Superior temporal gyrus (tissue), 1 donor: ENCODE data around the gene LNX2.

Source experiments
- DNase-seq: peaks from one replicate; pipeline ENCODE4 v3.0.0-alpha.2; 2016; ENCODE audit errors: extremely low spot score

LNX2 gene

DNA sequence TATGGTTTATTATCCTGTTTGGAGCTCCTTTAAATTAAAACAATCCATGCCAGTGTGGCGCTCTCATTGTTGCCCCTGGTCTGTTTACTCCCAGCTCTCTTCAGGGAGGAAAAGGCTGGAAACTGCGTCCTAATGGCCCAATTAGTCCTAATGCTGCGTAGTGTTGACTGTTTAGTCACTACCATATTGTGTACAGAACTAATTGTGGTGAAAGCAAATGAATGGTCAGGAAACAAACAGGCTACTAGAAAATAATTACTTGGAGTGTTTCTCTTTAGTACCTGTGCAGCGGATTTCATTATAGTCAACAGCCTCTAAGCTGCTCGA lies 115.5 kb downstream of the LNX2 start:
- no peak for DNase-seq

DNA sequence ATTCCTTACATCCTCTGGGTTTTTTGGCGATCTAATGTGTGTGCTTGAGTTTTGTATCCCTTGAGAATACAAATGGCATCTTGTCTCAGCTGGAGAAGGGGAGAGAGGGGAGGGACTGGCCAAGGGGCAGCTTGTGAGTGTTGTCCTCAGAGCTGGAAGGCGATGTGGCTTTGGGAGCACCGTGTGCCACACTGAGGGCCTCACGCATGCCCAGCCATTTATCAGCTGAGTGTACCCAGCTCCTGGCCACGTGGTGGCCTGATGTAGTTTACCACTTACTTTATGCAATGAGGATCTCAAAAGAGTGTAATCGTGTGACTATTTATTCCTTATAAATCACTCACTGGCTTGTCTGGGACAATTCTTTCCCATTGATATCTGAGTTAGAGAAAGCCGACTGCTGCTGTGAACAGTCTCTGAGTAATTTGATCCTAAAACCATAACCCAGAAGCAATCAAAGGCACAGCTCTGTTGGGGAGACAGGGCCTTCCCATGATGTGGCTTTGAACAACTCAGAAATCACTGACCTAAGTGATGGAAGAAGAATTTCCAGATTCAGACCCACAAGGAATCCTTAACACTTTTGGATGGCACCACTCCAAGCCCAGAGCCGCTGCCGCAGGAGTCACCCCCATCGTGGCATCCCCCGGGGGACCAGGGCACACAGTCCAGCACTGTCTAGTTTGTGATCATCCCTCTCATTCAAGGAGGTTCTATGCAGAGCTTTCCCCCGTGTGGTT lies 116.0 kb downstream of the LNX2 start:
- no peak for DNase-seq

DNA sequence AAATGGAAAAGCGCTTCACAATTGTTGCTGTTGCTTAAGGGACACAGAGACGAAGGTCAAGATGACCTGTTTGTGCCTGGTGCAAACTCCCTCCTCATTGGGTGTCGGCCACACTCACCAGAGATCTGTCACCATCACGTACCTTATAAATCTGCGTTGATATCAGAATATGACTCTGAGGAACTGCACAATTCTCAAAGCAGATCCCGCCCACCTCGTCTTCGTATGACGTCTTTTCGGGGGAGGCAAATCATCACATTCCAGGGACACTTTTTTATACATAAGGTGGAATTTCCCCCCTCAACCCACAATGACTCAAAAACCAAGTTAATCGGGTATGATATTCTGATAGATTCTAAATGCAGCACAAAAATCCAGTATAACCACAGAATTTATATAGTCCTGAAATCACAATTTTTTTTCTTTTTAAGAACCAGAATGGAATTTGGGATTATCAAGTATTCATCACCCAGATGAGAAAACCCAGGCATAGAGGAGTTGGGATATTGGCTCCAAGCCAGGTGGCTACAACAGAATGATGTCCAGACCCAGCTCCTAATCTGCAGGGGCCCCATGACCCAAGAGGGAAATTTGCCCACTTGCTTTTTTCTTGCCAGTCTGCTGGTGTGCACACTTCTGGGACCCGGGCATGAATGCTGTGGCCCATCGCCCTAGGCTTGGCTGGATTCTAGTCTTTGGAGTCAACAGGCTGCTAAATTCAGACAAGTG lies 119.4 kb downstream of the LNX2 start:
- DNase-seq = no peak

DNA sequence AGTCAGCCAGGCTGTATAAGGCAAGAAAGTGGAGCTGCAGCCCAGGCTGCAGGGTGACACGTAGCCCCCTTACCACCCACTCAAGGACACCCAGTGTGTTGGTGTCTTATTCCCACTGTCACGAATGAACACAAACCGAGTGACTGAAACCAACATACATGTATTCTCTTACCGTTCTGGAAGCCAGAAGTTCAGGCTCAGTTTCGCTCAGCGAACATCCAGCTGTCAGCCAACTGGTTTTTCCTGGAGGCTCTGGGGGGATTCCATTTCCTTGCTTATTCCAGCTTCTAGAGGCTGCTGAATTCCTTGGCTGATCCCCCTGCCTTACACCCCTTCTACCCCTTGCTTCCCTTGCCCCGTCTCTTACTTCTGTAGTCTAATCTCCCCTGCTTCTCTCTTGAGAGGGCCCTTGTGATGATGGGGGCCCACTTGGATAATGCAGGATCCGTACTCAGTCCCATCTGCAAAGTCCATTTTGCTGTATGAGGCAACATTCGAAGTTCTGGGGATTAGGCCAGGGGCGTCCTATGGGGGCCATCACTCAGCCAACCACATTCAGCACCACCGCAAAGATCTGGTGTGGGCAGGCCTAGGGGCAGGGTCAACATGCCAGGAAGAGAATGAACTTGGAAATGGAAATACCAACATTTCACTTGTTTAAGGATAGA lies 122.6 kb downstream of the LNX2 start:
- DNase-seq = no peak

DNA sequence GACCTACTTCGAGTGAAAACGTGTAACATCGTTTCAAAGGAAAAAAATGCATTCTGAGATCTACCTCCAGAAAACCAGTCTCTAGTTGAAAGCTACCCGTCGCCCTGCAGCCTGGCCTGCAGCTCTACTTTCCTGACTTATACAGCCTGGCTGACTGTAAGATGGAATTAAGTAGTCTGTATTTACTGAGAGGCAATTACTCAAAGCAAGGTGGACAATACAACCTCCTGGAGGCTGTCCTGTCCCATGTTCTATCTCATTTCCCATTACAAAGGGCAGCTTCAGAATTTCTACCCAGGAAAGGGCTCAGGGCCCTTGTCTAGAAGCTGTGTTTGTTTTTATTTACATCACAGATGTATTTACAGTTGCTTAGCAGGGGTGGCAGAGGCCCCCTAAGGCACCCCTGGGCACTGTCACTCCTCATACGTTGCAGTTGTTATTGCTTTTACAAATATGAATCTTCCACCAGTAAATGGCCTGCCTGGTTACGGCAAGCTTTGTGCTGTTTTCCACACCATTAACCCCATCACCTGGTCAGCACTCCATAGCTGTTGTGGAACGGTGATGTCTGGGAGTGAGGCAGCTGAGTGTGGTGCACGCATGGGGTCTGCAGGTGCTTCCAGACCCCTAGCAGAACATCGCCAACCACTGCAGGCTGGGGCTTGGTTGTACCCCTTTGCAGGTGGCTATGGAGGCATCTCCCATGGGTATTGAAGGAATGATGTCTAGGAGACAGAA lies 123.6 kb downstream of the LNX2 start:
- no peak for DNase-seq

DNA sequence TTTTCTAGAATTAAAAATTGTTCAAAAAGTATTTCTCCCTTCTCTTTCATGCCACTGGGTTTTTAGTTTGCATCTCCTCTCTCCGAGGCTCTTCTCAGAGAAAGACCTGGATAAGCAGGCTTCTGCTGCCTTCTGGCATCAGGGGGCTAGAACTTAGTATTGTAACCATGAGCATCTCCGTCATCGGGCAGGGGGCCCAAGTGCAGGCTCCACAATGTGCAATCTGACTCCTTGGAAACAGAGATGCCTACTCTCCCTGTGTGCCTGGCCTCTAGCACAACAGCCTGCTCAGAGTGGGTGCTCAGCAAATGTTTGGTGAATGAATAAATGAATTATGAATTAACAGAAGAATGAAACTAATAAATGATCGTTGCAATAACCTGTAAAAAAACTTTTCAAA lies 124.3 kb downstream of the LNX2 start:
- DNase-seq = no peak
